GM23338 (cell line): ENCODE results near the gene SMNDC1. TPM values are rescaled to one million over a fixed set of nuclear protein-coding genes. Genes with fewer than 3 reads are reported as not detected.

Experiments
- polyA plus RNA-seq: library from polyadenylated mRNA; unstranded; fragments of >200 nt; fragmentation: Nextera tagmentation; extraction: Ambion mirVana; gene quantifications from 2 replicates; pipeline ENCODE4 v1.2.1, GENCODE V29; 2016
- total RNA-seq: library from RNA; depleted of rRNA; stranded (reverse); fragments of >200 nt; shearing (Covaris generic); gene quantifications from 2 replicates; pipeline ENCODE4 v1.2.3, GENCODE V29; 2014; rRNA removed

The SMNDC1 gene
- total and polyA plus RNA-seq, 2 experiments from 2014 or later = 28.4 to 45.1 TPM

Other genes with a start within 250 kb of the SMNDC1 start
- gene MXI1, start 97.3 kb downstream of the SMNDC1 start, total RNA-seq = 5.1 and 6.9 TPM in 2 replicates
- 8.5 and 8.6 TPM in 2 replicates for gene MXI1, start 97.3 kb downstream of the SMNDC1 start, polyA plus RNA-seq
- gene DUSP5, start 193.0 kb upstream of the SMNDC1 start, total RNA-seq = 35.0 and 35.9 TPM in 2 replicates
- 10.8 and 15.4 TPM in 2 replicates for gene DUSP5, start 193.0 kb upstream of the SMNDC1 start, polyA plus RNA-seq